HL-60 (cell line): ENCODE results near the gene CLCA1.

Experiments used
- CTCF ChIP-seq: IDR thresholded peaks from one replicate; pipeline ENCODE4 v1.5.1; 2011; ENCODE audit warnings: low read length, control low read depth, inconsistent platforms; ENCODE audit not compliant: insufficient read depth
- POLR2AphosphoS5 ChIP-seq: IDR thresholded peaks from 2 replicates; pipeline ENCODE4 v1.6.1; 2012; ENCODE audit warnings: low read depth
- TF ChIP-seq, protein P1 (sequence below): IDR thresholded peaks from 2 replicates; pipeline ENCODE4 v1.6.1; 2012; ENCODE audit warnings: low read depth; ENCODE audit not compliant: insufficient replicate concordance

GRCh38 chr1:86491171-86491950 is 22.6 kb downstream of the CLCA1 start:
- TF ChIP-seq CTCF (no peak), POLR2AphosphoS5 (no peak)
- TF ChIP-seq, protein P1, sequence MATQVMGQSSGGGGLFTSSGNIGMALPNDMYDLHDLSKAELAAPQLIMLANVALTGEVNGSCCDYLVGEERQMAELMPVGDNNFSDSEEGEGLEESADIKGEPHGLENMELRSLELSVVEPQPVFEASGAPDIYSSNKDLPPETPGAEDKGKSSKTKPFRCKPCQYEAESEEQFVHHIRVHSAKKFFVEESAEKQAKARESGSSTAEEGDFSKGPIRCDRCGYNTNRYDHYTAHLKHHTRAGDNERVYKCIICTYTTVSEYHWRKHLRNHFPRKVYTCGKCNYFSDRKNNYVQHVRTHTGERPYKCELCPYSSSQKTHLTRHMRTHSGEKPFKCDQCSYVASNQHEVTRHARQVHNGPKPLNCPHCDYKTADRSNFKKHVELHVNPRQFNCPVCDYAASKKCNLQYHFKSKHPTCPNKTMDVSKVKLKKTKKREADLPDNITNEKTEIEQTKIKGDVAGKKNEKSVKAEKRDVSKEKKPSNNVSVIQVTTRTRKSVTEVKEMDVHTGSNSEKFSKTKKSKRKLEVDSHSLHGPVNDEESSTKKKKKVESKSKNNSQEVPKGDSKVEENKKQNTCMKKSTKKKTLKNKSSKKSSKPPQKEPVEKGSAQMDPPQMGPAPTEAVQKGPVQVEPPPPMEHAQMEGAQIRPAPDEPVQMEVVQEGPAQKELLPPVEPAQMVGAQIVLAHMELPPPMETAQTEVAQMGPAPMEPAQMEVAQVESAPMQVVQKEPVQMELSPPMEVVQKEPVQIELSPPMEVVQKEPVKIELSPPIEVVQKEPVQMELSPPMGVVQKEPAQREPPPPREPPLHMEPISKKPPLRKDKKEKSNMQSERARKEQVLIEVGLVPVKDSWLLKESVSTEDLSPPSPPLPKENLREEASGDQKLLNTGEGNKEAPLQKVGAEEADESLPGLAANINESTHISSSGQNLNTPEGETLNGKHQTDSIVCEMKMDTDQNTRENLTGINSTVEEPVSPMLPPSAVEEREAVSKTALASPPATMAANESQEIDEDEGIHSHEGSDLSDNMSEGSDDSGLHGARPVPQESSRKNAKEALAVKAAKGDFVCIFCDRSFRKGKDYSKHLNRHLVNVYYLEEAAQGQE: no peak
